MCF 10A (cell line): ENCODE results near the gene SLC25A15. TPM values are rescaled to one million over a fixed set of nuclear protein-coding genes. Genes with fewer than 3 reads are reported as not detected.

Experiments
- Bru-seq: library from RNA; stranded (reverse); fragments of 400-500 nt; gene quantifications from one replicate; lab custom pipeline; 2021; lab: Mats Ljungman, UMichigan
- BruChase-seq, 2 experiments: library from RNA; stranded (reverse); fragments of 400-500 nt; gene quantifications; one replicate each; lab custom pipeline; 2021; lab: Mats Ljungman, UMichigan
- BruUV-seq: library from RNA; stranded (reverse); fragments of 400-500 nt; replicated peaks from 2 replicates; lab custom pipeline; 2021; lab: Mats Ljungman, UMichigan
- CTCF ChIA-PET: fragments of 300-600 bp; sonication (Branson Sonifier 250); formaldehyde crosslinking; extraction: SDS; loops from one replicate; lab custom pipeline; 2021; ENCODE audit warnings: antibody characterized with exemption, inconsistent platforms; lab: Yijun Ruan, JAX
- POLR2A ChIA-PET: fragments of 300-600, 350-650 bp; sonication (Branson Sonifier 250); formaldehyde crosslinking; extraction: SDS; loops from one replicate; lab custom pipeline; 2020; ENCODE audit warnings: antibody characterized with exemption, inconsistent platforms; lab: Yijun Ruan, JAX
- DNase-seq: peaks from one replicate; pipeline ENCODE4 v3.0.0-alpha.2; 2018; ENCODE audit not compliant: unreplicated experiment
- H3K27ac Mint-ChIP-seq: one replicate; pipeline ENCODE4 v1.8.0; 2022; ENCODE audit warnings: mild to moderate bottlenecking, low read depth, mixed read lengths; ENCODE audit not compliant: unreplicated experiment
- H3K27me3 Mint-ChIP-seq: one replicate; pipeline ENCODE4 v1.8.0; 2022; ENCODE audit warnings: mixed read lengths; ENCODE audit not compliant: insufficient read depth, unreplicated experiment
- H3K36me3 Mint-ChIP-seq: one replicate; pipeline ENCODE4 v1.8.0; 2022; ENCODE audit warnings: mild to moderate bottlenecking, moderate library complexity, mixed read lengths; ENCODE audit not compliant: insufficient read depth, unreplicated experiment
- H3K4me1 Mint-ChIP-seq: one replicate; pipeline ENCODE4 v1.8.0; 2022; ENCODE audit warnings: mixed read lengths; ENCODE audit not compliant: insufficient read depth, unreplicated experiment
- H3K4me3 Mint-ChIP-seq: one replicate; pipeline ENCODE4 v1.8.0; 2022; ENCODE audit warnings: mild to moderate bottlenecking, moderate library complexity, mixed read lengths; ENCODE audit not compliant: unreplicated experiment
- H3K9me3 Mint-ChIP-seq: one replicate; pipeline ENCODE4 v1.8.0; 2022; ENCODE audit warnings: mixed read lengths; ENCODE audit not compliant: unreplicated experiment
- intact Hi-C: fragments of 100-400 bp; cut with micrococcal nuclease; formaldehyde crosslinking; loops from 2 replicates; pipeline ENCODE4 v1.14.1; 2022
- long read RNA-seq: library from polyadenylated mRNA; stranded (forward); transcript quantifications from one replicate; pipeline ENCODE4 v2.0.0, GENCODE V29; 2022
- total RNA-seq: library from RNA; stranded (reverse); gene quantifications from 2 replicates; pipeline ENCODE4 v1.2.3, GENCODE V29; 2022
- TF ChIP-seq, protein P1 (sequence below): fragments of 200-600 bp; IDR thresholded peaks from one replicate; pipeline ENCODE4 v1.8.0; 2022; ENCODE audit warnings: antibody characterized with exemption, mild to moderate bottlenecking; ENCODE audit not compliant: unreplicated experiment

Gene SLC25A15
- total RNA-seq = 14.3 and 15.5 TPM in 2 replicates
- percentile 55 among the genes with signal in this experiment for Bru-seq, nascent RNA
- percentile 62 among the genes with signal in this experiment for BruChase-seq, experiment 1, labeled RNA remaining after a 6-hour chase
- BruChase-seq, experiment 2, labeled RNA remaining after a 2-hour chase = percentile 48 among the genes with signal in this experiment
- long read RNA-seq, partial matches to known transcripts = 1 of 6 reads
- long read RNA-seq, other reads (novel, unspliced or antisense) = 2 of 6 reads

DNA sequence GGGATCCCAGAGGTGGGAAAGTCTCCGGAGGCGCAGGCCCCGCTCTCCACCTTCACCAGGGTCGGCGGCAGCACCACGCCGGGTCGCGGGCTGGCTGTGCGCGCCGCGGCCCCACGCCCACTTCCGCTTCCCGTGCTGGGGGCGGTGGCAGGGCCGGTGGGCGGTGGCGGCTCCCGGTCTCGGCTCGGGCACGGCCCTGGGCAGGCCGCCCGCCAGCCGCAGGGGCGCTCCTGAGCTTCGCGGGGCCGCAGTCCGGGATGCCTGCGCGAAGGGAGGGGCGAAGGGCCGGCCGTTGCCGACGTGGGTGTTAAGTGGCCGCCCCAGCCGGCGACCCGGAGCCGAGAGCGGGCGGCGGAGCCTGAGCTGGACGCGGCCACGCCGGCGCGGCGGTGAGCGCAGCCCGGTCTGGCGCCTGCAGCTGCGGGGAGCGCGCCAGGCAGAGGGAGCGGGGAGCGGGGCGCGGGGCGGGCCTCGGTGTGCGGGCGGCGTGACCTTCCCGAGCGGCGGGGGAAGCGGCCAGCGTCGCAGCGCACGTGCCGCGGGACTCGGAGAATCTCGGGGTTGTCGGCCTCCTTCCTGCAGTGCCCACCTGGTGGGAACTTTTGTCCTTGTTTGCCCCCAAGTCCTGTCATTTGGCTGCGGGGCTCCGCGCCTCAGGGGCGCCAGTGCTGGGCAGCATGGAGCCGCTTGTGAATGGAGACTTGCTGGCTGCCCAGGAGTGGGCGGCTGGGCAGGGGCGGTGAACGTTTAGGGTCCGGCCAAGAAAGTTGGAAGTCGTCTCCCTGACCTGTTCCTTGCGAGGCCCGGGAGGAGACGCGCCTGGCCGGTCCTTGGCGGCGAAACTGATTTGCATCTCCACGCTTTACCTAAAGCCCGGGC lies at the start of gene SLC25A15:
Gene SLC25A15, plus strand, starts transcription at position 337 of the 879 bp plus-strand sequence. CDS start 3,616 bp downstream, outside the sequence.
- no TSS peak for BruUV-seq
- DNase-seq = peak; percentile 84
- H3K27me3 Mint-ChIP-seq = no peaks in the 10 kb centered on the region
- peaks cover 7% of the 10 kb centered on the region for H3K36me3 Mint-ChIP-seq
- no peaks in the 10 kb centered on the region for H3K9me3 Mint-ChIP-seq
- POLR2A ChIA-PET = interaction anchor here (0.7 to 2.2 kb wide), 16 partner anchors 9 to 1752 kb away, joined by 3 to 10 read pairs (median 4); partner anchors contain the start of genes ELF1, NHLRC3 and WBP4
- TF ChIP-seq, protein P1, sequence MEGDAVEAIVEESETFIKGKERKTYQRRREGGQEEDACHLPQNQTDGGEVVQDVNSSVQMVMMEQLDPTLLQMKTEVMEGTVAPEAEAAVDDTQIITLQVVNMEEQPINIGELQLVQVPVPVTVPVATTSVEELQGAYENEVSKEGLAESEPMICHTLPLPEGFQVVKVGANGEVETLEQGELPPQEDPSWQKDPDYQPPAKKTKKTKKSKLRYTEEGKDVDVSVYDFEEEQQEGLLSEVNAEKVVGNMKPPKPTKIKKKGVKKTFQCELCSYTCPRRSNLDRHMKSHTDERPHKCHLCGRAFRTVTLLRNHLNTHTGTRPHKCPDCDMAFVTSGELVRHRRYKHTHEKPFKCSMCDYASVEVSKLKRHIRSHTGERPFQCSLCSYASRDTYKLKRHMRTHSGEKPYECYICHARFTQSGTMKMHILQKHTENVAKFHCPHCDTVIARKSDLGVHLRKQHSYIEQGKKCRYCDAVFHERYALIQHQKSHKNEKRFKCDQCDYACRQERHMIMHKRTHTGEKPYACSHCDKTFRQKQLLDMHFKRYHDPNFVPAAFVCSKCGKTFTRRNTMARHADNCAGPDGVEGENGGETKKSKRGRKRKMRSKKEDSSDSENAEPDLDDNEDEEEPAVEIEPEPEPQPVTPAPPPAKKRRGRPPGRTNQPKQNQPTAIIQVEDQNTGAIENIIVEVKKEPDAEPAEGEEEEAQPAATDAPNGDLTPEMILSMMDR = peak; percentile 10
- no peaks in the 10 kb centered on the region for H3K4me1 Mint-ChIP-seq
- H3K27ac Mint-ChIP-seq = no peak within 1 kb of the TSS
- peak within 1 kb of the TSS; percentile 75 for H3K4me3 Mint-ChIP-seq
- intact Hi-C loops = loop anchor here (5.0 kb wide), 2 partner anchors 133 to 268 kb away; no protein-coding TSS in a partner anchor
- CTCF ChIA-PET = interaction anchor here (0.6 to 6.0 kb wide), 8 partner anchors 12 to 293 kb away, joined by 3 to 42 read pairs (median 3); no protein-coding TSS in a partner anchor

DNA sequence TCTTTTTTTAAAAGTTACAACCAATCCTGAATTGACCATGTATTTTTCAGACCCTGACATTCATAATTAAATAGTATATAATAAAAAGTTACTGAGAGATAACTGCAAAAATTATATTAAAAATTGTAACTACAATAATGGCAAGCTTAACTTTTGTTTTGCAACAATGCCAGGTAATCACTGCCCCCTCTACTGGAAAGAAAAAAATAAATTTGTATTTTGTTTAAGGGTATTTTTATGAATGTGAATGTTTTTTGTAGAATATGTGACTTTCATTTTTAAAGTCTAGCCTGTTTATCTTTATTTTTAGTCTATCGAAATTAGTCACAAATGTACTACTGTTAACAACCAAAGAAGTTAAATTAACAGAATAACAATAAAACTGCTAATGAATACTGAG lies 40.1 kb upstream of the SLC25A15 start:
- Mint-ChIP-seq H3K36me3 (peaks cover 25% of the 10 kb centered on the region), H3K27ac (no peak overlapping the region), H3K27me3 (no peaks in the 10 kb centered on the region), H3K4me3 (no peak overlapping the region), H3K4me1 (no peaks in the 10 kb centered on the region), H3K9me3 (no peaks in the 10 kb centered on the region)
- BruUV-seq = no TSS peak
- intact Hi-C loops = no loop called here
- TF ChIP-seq, protein P1 = peak; percentile 20
- POLR2A ChIA-PET = interaction anchor here (0.6 to 0.7 kb wide), 2 partner anchors 15 to 967 kb away, joined by 3 read pairs; no protein-coding TSS in a partner anchor
- CTCF ChIA-PET = no interaction called here
- DNase-seq = no peak

DNA sequence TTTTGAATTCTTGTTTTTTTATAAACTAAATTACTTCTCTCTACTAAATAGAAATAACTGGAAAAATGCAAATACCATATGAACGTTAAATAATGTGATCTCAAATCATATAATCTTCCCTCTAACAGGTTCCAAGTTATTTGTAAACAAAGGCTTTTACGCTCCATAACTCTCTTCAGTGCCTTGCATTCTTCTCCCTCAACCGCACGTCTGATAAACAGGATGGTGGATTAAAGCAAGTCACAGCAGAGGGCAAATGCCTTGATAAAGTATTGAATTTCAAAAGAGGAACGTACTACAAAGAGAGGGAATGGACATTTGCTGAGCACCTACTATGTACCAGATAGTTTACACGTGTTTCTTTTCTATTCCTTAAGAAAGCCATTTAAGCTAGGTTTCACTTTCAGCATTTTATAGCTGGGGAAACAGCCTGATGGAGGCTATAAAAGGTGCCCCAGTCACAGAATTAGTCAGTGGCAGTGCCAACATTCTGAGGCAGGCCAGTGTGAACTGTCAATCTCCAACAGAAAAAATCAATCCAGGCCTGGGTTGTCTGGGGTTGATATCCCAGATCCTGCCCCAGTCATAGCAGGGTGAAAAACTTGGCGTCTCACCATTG lies 34.2 kb upstream of the SLC25A15 start:
- H3K4me1 Mint-ChIP-seq = no peaks in the 10 kb centered on the region
- TF ChIP-seq, protein P1 = no peak
- no peak overlapping the region for H3K4me3 Mint-ChIP-seq
- H3K9me3 Mint-ChIP-seq = no peaks in the 10 kb centered on the region
- ChIA-PET CTCF (no interaction called here), POLR2A (no interaction called here)
- intact Hi-C loops = no loop called here
- no peak for DNase-seq
- no TSS peak for BruUV-seq
- no peaks in the 10 kb centered on the region for H3K27me3 Mint-ChIP-seq
- no peak overlapping the region for H3K27ac Mint-ChIP-seq
- H3K36me3 Mint-ChIP-seq = peaks cover 52% of the 10 kb centered on the region
